GM12874 (cell line): ENCODE data around the gene APIP.

Source experiments
- CTCF ChIP-seq: IDR thresholded peaks from 2 replicates; pipeline ENCODE4 v1.5.1; 2011; ENCODE audit warnings: low read depth, mild to moderate bottlenecking, control low read depth, low read length, moderate library complexity; ENCODE audit not compliant: insufficient read depth

Gene APIP

GRCh38 chr11:34850334-34850733 lies 65.8 kb downstream of the APIP start:
- no peak for TF ChIP-seq CTCF

GRCh38 chr11:34846467-34846866 lies 69.7 kb downstream of the APIP start:
- TF ChIP-seq CTCF, result no peak

GRCh38 chr11:34844463-34845112 lies 71.6 kb downstream of the APIP start:
- TF ChIP-seq CTCF, result no peak

DNA sequence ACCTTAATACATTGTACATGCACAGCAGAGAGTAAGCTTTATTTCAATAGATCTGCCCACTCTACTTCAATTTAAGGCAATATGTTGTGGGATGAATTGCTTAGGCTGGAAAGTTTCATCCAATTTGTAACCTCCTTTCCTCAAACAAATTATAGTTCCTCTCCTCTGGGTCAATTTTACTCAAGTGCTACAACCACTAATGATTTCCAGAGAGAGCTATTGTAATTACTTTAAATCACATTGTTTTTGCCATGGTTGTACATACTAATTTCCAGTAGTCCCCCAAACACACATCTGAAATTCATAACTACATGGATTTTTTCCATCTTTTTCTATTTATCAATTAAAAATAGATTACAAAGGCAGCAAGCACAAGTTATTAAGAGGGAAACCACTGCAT lies 72.9 kb downstream of the APIP start:
- no peak for TF ChIP-seq CTCF

GRCh38 chr11:34840736-34841386 lies 75.3 kb downstream of the APIP start:
- peak; percentile 74 for TF ChIP-seq CTCF

- no peak for TF ChIP-seq CTCF
Measured at GRCh38 chr11:34839969-34840368, 76.2 kb downstream of the APIP start.

DNA sequence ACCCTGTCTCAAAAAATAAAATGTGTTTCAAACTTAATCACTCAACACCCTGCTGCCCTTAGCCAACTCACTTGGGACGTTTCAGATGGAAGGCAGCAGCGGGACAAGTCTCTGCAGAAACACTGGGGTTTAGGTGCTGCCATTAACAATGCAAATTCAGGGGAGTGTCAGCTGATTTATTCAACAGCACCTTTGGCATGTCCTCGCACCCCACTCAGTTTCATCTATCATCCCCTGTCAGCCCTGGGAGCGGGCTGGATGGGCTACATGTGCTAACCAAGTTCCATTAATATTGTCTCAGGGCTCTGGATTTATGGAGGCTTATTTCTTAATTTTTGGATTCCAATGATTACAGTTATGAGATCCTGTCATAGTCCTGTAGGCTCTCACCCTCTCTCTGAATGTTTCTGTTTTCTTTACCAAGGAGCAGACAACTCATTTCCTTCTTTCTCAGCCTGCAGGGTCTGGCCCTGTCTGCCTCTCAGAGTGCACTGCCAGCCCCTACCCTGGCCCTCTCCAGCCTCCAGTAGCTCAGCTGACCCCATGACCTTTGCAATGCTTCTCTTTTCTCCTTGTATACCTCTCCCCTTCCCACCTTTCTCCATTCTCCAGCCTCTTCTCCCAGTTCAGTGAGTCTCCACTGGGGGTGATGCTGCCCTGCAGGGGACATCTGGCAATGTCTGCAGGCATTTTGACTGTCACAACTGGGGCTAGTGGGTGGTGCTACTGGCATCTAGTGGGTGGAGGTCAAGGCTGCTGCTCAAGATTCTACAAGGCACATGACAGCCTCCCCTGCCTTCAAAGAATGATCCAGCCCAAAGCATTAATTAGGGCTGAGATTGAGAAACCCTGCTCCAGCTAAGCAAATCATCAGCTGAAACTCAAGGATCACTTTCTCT lies 79.0 kb downstream of the APIP start:
- TF ChIP-seq CTCF, result 0 out of 2 replicates have a peak, but pooled peaks have one; percentile 7
